T-helper 2 cell treated with Interferon-gamma antibody and Interleukin-4, amounts not matched to agents 100 ng/mL and 5 ng/mL, for 36 hours (primary cell): ENCODE results near the gene ARHGEF17. TPM values are rescaled to one million over a fixed set of nuclear protein-coding genes. Genes with fewer than 3 reads are reported as not detected.

Experiments used
- intact Hi-C: fragments of 100-400 bp; cut with micrococcal nuclease; formaldehyde crosslinking; loops from one replicate; pipeline ENCODE4 v1.15.1; 2023
- total RNA-seq: library from RNA; stranded (reverse); gene quantifications from 2 replicates; pipeline ENCODE4 v1.2.3, GENCODE V29; 2022

The ARHGEF17 gene
- total RNA-seq, 1 donor from 2014 or later: 0.11 TPM

GRCh38 chr11:73379189-73379880 lies 71.3 kb downstream of the ARHGEF17 start:
- intact Hi-C loops: loop anchor here (5.0 to 10.0 kb wide), 5 partner anchors 72 to 1452 kb away; partner anchors contain the start of genes ARHGEF17, MRPL48, RNF121 and XNDC1N

- intact Hi-C loops: no loop called here
Measured at GRCh38 chr11:73380331-73380730, 72.3 kb downstream of the ARHGEF17 start.

GRCh38 chr11:73380897-73381410 lies 72.9 kb downstream of the ARHGEF17 start:
- intact Hi-C loops: no loop called here

GRCh38 chr11:73381589-73381988 lies 73.5 kb downstream of the ARHGEF17 start:
- intact Hi-C loops: no loop called here

- intact Hi-C loops: no loop called here
Measured at GRCh38 chr11:73382183-73382582, 74.1 kb downstream of the ARHGEF17 start.

GRCh38 chr11:73382747-73383146 lies 74.7 kb downstream of the ARHGEF17 start:
- intact Hi-C loops: no loop called here

GRCh38 chr11:73383249-73384124 lies 75.4 kb downstream of the ARHGEF17 start:
- intact Hi-C loops: no loop called here

- intact Hi-C loops: no loop called here
Measured at GRCh38 chr11:73384125-73384441, 76.0 kb downstream of the ARHGEF17 start.

GRCh38 chr11:73384531-73384871 lies 76.4 kb downstream of the ARHGEF17 start:
- intact Hi-C loops: no loop called here

- intact Hi-C loops: no loop called here
Measured at GRCh38 chr11:73384872-73385689, 77.0 kb downstream of the ARHGEF17 start.

GRCh38 chr11:73386016-73386415 lies 77.9 kb downstream of the ARHGEF17 start:
- intact Hi-C loops: no loop called here

- intact Hi-C loops: no loop called here
Measured at GRCh38 chr11:73386546-73386945, 78.5 kb downstream of the ARHGEF17 start.

GRCh38 chr11:73387594-73388264 lies 79.7 kb downstream of the ARHGEF17 start:
- intact Hi-C loops: no loop called here

- intact Hi-C loops: no loop called here
Measured at GRCh38 chr11:73388265-73389133, 80.4 kb downstream of the ARHGEF17 start.

GRCh38 chr11:73389134-73389525 lies 81.1 kb downstream of the ARHGEF17 start:
- intact Hi-C loops: no loop called here

- intact Hi-C loops: no loop called here
Measured at GRCh38 chr11:73389916-73390315, 81.8 kb downstream of the ARHGEF17 start.

GRCh38 chr11:73390601-73391565 lies 82.8 kb downstream of the ARHGEF17 start:
- intact Hi-C loops: no loop called here

GRCh38 chr11:73391665-73392064 lies 83.6 kb downstream of the ARHGEF17 start:
- intact Hi-C loops: loop anchor here (2.0 kb wide), 1 partner anchor 15 kb away; the partner anchor contains the start of gene RELT
